ENCODE measurements around the gene MS4A14.
A peak's percentile ranks its signal among the peaks of the same experiment; 100 is the strongest.
"Not testable (repeated sequence)": the region's sequence is repeated elsewhere in the genome, so short reads cannot be mapped to it uniquely, and the experiment has no call there.

The MS4A14 gene

DNA sequence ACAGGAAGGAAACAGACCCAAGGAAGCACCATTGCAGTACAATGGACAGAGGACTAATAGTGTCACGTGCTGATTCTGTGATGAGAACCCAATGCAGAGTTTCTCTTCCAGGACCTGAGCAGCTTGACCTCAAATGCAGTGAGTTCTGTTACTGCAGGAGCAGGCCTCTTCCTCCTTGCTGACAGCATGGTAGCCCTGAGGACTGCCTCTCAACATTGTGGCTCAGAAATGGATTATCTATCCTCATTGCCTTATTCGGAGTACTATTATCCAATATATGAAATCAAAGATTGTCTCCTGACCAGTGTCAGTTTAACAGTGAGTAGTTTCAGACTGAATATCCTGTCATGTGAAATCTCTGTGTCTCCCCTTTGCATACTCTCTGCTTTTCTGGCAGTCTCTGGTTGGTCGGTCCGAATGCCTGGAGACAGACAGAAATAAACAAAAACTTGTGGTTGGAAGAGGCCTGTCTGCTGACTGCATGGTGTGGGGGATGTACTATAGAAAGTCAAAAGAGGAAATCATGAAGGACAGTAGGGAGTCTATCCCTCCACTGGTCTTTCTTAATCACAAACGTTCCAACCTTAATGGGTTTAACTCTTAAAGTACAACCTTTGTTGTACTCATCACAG is 6.9 kb upstream of the MS4A14 start:
- peak in 1 of 14 donors; percentile 3 for DNase-seq

DNA sequence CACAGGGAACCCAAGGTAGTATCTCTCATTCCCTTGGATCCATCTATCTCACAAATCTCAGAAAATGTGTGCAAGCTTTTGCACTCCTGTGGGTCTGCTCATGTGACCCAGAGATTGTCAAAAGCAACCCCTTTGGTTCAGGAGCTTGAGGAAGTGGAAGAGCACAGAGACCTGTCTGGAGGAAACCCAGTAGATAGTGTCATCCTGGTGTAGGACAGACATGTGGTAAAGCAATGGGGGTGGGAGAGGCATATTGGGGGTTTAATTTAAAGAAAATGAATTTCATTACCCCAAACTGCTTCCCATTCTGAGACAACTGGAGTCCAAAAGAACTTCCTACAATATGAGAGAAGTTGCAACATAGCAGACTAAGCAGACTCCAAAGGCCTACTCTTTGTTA is 5.8 kb upstream of the MS4A14 start:
- DNase-seq, result no peak

DNA sequence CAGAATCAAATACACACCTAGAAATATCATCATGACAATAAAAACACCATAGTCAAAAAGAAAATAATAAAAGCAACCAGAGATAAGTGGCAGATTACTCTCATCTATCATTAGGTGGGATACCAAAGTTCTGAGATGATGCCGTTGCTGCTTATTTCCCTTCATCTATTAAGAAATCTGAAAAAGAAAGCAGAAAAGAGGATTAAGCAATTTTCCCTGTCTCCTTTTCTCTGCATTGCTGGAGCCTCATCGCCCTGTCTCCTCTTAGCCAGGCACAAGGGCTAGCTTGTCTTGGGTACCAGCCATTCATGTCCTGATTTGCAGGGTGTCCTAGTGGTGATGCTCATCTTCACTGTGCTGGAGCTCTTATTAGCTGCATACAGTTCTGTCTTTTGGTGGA is 3.9 kb upstream of the MS4A14 start:
- DNase-seq, result no peak

DNA sequence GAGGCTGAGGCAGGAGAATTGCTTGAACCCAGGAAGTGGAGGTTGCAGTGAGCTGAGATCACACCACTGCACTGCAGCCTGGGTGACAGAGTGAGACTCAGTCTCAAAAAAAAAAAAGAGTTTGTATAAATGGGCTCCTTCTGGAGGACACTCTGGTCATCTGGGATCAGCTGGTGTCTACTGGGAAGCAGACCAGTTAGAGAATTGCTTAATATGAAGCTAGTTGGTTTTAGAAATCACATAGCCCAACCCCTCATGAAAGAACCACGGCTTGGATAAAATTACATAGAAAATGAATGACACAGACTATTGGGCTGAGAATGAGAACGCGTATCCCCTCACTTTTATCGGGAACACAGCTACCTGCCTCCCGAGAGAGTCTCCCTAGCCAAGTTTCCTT is 3.2 kb upstream of the MS4A14 start:
- DNase-seq, result no peak

DNA sequence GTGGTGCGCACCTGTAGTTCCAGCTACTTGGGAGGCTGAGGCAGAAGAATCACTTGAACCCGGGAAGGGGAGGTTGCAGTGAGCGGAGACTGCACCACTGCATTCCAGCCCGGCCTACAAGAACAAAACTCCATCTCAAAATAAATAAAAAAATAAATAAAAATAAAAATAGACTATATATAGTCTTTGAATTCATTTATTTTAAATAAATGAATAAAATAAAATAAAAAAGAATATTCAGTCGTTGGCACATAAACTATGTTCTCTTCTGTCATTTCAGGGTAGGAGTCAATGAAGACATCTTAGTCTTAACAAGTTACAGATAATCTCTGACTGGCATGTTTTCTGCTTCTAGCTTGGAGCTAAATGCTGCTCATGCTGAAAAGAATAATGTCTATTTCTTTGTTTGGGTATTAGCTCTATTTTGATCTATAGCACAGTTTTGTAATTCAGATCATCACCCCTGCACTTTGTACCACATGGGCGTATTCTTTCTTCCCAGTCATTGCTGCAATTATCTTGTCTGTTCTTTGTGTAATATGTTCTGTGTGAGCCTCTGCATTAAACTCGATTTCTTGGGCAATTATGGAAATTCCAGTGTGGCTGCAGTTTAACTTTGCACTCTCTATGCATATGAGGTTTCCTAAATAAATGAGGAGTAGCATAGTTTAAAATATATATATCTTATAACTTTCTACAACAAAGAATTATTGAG is 1.4 kb upstream of the MS4A14 start:
- DNase-seq, result no peak

DNA sequence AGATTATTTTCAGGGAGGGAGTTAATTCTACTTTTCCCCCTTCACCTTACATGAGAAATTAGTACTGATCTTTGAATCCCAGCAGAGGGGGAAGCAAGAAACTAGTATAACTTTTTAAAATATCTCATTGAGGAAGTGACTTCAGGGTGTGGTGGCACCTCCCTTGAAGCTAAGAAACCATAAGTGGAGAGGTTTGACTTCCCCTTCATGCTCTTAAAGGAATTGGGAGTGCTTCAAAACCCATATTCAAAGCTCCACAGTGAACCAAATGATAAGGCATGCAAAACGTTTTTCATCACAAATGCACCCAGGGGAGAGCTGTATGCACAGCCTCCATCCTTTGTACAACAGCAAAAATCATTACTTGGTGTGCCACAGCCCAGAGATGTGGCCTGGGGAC is 540 bp downstream of the MS4A14 start:
- no peak for DNase-seq

DNA sequence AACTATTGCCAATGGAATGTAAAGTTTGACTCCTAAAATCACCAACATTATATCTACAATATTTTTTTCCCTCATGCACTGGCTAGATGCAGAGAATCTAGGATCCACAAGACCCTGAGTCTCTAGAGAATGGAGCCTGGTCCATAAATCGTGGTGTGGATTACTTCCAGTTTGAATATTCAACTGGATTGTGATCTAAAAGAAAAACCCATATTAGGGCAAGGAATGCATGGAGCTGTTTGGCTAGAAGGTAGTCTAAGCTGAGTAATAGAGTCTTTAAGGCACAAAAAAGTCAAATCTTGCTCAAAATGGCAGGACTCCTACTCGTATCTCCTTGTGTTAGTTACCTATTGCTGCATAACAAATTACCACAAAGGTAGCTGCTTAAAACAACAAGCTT is 23.8 kb downstream of the MS4A14 start:
- DNase-seq, result no peak

DNA sequence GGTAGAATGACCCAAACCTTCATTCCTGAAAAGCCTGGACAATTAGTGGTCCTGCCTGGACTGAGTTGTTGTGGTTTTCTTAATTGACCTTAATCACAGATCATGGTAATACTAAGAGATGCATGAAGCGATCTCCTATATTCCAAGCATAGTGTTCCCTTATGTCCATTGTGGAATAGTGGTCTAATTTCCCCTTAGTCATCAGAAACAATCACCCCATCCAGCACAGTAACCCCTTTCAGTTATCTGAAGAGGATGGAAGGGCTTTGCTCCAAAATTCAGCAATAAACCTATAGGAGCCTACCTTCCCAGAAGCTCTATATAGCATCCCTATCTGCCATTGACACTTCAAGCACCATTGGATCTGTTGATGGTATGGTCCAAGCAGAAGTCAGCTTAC is 26.4 kb downstream of the MS4A14 start:
- no peak for DNase-seq

DNA sequence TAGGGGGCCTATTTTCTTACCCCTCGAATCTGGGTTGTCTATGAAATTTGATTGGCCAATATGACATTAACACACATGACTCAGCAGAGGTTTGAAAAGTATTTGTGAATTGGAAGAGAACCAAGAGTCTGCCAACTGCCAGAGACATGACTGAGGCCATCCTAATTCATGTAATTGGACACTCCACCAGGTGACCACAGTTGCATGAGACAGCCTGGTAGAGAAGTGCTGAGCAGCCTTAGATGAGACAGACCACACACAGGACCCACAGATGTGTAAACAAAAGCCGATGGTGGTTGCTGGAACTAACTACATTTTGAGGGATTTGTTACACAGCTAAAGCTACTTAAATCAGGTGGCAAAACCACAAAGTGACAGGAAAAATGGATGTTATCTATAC is 32.3 kb downstream of the MS4A14 start:
- no peak for DNase-seq

DNA sequence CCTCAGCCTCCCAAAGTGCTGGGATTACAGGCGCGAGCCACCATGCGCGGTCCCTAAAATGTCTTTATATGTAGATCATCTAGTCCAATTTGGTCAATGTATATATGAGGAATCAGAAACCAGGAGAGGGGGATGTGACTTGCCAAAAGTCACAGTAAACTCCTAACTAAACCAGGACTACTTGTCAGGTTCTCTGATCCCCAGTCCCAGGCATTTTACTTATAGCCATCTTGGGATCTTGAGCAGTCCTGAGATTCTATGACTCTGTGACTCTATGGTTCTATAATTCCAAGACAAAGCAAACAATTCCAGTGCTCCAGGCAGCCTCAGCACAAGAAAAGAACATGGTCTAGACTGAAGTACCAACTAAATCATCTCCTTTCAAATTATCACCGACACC is 33.0 kb downstream of the MS4A14 start, which contains the start of gene MS4A5:
MS4A5 (plus strand) TSS at position 301 of the 400 bp plus-strand sequence. CDS start 103 bp downstream, outside the sequence.
- no peak for DNase-seq

DNA sequence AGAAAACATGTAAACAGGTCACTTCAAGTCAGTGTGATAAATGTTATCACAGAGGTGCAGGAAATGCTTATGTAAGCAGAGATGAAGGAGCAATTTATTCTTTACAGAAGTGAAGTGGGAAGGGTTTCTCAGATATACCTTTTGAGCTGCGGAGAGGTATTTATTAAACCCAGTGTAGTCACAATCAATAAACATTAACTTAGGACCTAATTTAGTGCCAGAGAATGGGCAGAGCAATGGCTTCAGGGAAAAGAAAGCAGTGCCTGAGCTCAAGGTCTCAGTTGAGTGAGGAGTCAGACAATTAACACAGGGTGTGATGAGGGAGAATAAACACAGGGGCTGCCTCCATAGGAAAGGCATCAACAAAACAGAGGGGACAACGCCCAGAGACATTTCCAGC is 35.0 kb downstream of the MS4A14 start:
- DNase-seq, result no peak

DNA sequence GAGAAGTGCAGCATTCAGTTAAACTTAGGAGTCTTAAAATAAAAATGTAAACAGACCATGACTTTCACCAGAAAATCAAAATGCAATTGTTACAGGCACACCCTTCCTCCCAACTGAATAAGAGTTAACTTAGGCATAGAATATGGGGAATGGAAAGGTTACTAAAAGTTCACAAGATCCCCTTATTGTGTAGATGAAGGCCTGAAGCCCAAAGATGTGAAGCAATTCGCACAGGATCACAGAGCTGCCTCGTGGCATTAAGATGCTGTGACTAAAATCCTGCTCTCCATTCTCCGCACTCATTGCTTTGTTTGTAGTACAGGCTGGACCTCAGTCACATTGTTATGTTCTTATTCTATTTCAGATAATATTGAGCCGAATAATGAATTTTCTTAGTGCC is 37.1 kb downstream of the MS4A14 start:
- no peak for DNase-seq

DNA sequence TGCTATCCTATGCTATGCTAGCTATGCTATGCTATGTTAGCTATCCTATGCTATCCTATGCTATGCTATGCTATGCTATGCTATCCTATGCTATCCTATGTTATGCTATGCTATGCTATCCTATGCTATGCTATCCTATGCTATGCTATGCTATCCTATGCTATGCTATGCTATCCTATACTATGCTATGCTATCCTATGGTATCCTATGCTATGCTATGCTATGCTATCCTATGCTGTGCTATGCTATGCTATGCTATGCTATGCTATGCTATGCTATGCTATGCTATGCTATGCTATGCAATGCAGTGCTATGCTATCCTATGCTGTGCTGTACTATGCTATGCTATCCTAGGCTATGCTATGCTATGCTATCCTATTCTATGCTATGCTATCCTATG is 50.8 kb downstream of the MS4A14 start:
- DNase-seq, result no peak

DNA sequence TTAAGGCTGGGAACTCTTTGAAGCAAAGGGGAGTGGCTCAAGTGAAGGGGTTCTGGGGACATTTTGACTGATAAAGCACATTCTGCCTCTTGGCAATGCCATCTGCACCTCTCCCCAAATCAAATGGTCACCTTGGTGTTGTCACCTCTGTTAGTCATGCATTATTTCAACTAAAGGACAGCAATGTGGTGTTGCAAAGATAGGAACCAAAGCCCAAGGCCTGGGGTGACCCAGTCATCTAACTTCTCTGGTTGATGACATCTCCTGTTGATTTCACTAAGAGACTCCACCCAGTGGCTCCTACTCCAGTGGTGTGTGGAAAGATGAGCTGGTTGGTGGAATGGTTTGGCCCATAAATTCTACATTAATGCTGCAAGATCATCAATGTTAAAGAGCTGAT is 51.6 kb downstream of the MS4A14 start:
- no peak for DNase-seq

DNA sequence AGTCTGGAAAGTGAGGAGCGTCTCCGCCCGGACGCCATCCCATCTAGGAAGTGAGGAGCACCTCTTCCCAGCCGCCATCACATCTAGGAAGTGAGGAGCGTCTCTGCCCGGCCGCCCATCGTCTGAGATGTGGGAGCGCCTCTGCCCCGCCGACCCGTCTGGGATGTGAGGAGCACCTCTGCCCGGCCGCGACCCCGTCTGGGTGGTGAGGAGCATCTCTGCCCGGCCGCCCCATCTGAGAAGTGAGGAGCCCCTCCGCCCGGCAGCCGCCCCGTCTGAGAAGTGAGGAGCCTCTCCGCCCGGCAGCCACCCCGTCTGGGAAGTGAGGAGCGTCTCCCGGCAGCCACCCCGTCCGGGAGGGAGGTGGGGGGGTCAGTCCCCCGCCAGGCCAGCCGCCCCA is 54.9 kb downstream of the MS4A14 start:
- not testable (repeated sequence) for DNase-seq

DNA sequence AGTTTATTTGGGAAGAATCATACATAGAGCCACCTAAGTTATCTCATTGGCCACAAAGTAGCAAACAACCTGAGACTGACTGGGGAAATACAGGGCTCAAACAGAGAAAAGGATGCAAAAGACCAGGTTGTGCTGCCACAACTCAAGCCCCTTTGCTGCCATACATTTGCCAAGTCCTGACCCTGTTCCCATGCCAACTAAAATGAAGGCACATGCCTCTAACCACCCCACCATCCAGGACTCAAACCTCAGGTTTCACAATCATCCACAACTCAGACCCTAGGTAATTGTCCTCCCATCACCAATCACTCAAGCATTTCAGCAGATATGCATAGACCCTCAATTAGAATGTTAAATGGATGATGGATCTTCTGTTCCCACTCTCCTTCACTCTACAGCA is 58.0 kb downstream of the MS4A14 start:
- DNase-seq, result no peak

DNA sequence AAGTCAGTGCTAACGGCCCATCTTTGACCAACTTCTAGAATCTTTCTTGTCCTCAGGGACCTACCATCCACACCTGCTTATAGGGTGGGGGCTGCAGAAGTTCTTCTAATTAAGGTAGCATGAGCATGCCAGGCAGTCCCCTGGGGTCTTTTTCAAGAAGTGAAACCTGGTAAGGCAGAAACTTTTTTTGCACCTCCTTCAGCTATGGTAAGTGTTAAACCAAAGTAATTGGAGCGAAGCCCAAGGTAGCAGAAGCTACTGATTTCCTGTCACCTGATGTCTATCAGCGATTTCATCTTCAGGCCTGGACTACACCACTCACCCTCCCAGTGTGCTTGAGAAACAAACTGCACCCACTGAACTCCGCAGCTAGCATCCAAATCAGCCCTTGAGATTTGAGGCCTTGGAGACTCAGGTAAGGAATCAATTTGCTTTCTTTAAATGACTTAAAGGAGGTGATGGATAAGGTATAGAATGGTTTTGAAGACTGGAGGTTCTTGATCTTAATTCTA is 59.3 kb downstream of the MS4A14 start, which contains the start of gene MS4A1:
MS4A1 (plus strand) TSS at position 317 of the 512 bp plus-strand sequence. CDS start 6,528 bp downstream, outside the sequence.
- no peak for DNase-seq

DNA sequence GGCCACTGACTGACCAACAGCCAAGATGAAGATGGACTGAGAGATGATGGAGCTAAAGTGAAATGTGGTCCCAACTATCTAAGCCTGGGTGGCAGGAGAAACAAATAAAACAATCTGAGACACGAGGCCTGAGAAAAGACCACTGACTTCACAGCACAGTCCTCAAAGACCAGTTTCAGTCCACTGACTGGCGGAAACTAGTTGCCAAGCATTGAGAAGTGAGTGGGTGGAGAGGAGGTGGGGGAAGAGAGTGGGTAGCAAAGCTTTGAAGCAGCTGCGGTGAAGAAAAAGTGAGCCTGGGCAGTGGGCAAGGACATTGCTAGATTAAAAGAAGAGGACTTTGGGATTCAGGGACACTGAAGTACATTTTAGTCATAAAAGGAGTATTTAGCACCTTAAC is 61.3 kb downstream of the MS4A14 start:
- no peak for DNase-seq

DNA sequence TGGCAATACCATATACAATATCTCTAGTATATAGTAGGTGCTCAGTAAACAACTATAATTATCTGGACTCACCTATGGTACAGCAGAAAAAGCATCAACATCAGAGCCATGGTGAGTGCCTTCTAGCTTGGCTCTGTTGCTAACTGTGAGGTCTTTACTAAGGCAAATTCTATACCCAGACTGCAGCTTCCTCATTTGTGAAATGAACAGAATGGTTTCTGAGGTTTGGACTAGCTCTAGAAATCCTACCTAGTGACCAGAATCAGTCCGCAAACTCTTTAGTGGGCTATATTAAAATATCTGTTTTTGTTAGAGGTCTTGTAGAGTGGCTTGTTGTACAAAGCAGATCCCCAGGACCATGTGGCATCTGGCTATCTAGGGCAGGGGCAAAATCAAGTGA is 63.1 kb downstream of the MS4A14 start:
- DNase-seq, result no peak

All from C1 segment of cervical spinal cord (tissue), 14 donors.